RWPE2 (cell line): ENCODE measurements around the gene NPEPL1.

Source experiments
- ATAC-seq: fragments of 200-7000 bp; cut with Tn5 transposase; 3 replicates; pipeline ENCODE4 v1.9.1; 2021; ENCODE audit warnings: low read depth
- DNase-seq: peaks from one replicate; pipeline ENCODE4 v3.0.0-alpha.2; 2020; ENCODE audit warnings: low spot score
- H3K27ac ChIP-seq: fragments of 450-650 bp; 2 replicates; pipeline ENCODE4 v1.5.1; 2017; ENCODE audit warnings: mild to moderate bottlenecking; ENCODE audit not compliant: poor library complexity, severe bottlenecking
- H3K27me3 ChIP-seq: fragments of 250-450 bp; sonication (Bioruptor Pico); 2 replicates; pipeline ENCODE4 v1.5.1; 2021; ENCODE audit warnings: mild to moderate bottlenecking, moderate library complexity; ENCODE audit not compliant: insufficient read depth, poor library complexity, severe bottlenecking
- H3K36me3 ChIP-seq: fragments of 250-450 bp; sonication (Bioruptor Pico); 2 replicates; pipeline ENCODE4 v1.5.1; 2020; ENCODE audit warnings: low read depth, mild to moderate bottlenecking, moderate library complexity
- H3K4me1 ChIP-seq: fragments of 250-450 bp; sonication (Bioruptor Pico); 2 replicates; pipeline ENCODE4 v1.5.1; 2021; ENCODE audit warnings: mild to moderate bottlenecking, moderate library complexity; ENCODE audit not compliant: insufficient read depth, poor library complexity, severe bottlenecking
- H3K4me3 ChIP-seq: fragments of 250-450 bp; sonication (Bioruptor Pico); 2 replicates; pipeline ENCODE4 v1.5.1; 2021; ENCODE audit warnings: mild to moderate bottlenecking, moderate library complexity; ENCODE audit not compliant: severe bottlenecking
- H3K9me3 ChIP-seq: fragments of 250-450 bp; sonication (Bioruptor Pico); 2 replicates; pipeline ENCODE4 v1.5.1; 2021; ENCODE audit warnings: mild to moderate bottlenecking, moderate library complexity; ENCODE audit not compliant: severe bottlenecking
- TF ChIP-seq, protein P1 (sequence below): fragments of 450-650 bp; IDR thresholded peaks from one replicate; pipeline ENCODE4 v1.5.1; 2017; ENCODE audit warnings: mild to moderate bottlenecking, moderate library complexity; ENCODE audit not compliant: poor library complexity, severe bottlenecking

NPEPL1 gene

DNA sequence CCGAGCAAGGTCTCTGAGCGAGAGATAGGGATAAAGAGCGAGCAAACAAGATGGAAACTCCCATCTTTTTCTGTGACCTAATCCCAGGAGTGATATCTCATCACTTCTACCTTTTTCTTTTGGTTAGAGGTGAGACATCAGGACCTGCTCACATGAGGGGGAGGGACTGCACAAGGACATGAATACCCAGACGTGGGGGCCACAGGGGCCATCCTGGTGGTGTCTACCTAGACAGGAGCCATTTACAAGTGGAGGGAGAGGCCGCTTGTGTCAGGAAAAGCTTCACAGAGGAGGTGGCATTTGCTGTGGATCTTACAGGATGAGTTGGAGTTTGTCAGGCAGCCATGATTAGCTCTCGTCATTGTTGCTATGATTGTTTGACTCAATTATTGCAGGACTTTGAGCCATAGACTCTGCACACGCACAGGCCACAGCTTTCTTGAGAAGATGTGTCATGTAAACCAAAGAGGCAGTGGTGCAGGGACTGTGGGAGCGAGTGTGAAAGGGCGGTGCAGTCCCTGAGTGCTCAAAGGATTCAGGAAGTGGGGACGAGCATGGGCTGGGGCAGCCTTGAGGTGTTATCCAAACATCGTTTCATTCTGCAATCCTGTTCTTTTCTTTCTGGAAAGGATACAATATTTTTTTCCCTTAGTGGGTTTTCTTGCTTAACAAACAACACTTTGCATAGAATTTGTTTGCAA lies 7.7 kb downstream of the NPEPL1 start:
- no peak for ATAC-seq

DNA sequence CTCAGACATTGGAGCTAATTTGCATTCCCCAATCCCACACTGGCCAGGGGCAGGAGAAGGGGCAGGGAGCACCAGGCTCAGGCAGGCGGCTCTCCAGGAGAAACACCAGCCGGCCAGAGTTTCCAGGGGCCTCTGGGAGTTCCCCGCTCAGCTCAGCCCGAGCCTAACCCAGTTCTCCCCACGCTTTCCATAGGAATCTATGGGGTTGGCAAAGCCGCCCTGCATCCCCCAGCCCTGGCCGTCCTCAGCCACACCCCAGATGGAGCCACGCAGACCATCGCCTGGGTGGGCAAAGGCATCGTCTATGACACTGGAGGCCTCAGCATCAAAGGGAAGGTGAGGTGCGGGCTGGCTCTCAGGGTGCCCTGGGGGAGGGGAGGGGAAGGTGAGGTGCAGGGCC lies 8.2 kb downstream of the NPEPL1 start:
- Histone ChIP-seq H3K4me1 (no peaks in the 10 kb centered on the region), H3K9me3 (no peaks in the 10 kb centered on the region), H3K27ac (no peak overlapping the region), H3K4me3 (no peak overlapping the region), H3K27me3 (no peaks in the 10 kb centered on the region), H3K36me3 (peaks cover 38% of the 10 kb centered on the region)
- TF ChIP-seq, protein P1, sequence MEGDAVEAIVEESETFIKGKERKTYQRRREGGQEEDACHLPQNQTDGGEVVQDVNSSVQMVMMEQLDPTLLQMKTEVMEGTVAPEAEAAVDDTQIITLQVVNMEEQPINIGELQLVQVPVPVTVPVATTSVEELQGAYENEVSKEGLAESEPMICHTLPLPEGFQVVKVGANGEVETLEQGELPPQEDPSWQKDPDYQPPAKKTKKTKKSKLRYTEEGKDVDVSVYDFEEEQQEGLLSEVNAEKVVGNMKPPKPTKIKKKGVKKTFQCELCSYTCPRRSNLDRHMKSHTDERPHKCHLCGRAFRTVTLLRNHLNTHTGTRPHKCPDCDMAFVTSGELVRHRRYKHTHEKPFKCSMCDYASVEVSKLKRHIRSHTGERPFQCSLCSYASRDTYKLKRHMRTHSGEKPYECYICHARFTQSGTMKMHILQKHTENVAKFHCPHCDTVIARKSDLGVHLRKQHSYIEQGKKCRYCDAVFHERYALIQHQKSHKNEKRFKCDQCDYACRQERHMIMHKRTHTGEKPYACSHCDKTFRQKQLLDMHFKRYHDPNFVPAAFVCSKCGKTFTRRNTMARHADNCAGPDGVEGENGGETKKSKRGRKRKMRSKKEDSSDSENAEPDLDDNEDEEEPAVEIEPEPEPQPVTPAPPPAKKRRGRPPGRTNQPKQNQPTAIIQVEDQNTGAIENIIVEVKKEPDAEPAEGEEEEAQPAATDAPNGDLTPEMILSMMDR: no peak
- DNase-seq: peak; percentile 82
- no peak for ATAC-seq

More for the DNA sequence above, 7.7 kb downstream of the NPEPL1 start:
- no peaks in the 10 kb centered on the region for H3K9me3 ChIP-seq
- TF ChIP-seq, protein P1: no peak
- no peak overlapping the region for H3K4me3 ChIP-seq
- no peaks in the 10 kb centered on the region for H3K4me1 ChIP-seq
- H3K36me3 ChIP-seq: peaks cover 42% of the 10 kb centered on the region
- no peak overlapping the region for H3K27ac ChIP-seq
- H3K27me3 ChIP-seq: no peaks in the 10 kb centered on the region
- DNase-seq: peak; percentile 69

- H3K36me3 ChIP-seq: peaks cover 38% of the 10 kb centered on the region
- no peak overlapping the region for H3K27ac ChIP-seq
- peak; percentile 81 for DNase-seq
- no peaks in the 10 kb centered on the region for H3K27me3 ChIP-seq
- H3K4me3 ChIP-seq: no peak overlapping the region
- H3K9me3 ChIP-seq: no peaks in the 10 kb centered on the region
- TF ChIP-seq, protein P1: no peak
- H3K4me1 ChIP-seq: no peaks in the 10 kb centered on the region
- ATAC-seq: no peak
Observed at GRCh38 chr20:58701431-58702160, 9.0 kb downstream of the NPEPL1 start.

DNA sequence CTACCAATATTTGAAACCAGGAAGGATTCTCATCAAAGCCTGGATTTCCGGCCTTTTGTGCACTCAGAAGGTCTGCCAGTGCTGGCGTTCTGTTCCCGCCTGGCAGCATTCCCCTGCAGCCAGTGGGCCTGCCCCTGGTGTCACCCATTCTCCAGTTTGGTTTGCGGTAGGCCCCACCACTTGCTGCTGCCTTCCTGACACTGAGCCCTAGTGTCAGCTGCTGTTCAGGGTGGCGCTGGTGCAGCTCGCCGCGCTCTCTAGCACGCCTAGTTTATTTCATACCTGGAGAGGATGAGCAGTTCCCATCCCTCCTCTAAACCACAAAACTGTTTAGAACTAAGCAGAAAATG lies 9.5 kb downstream of the NPEPL1 start:
- Histone ChIP-seq H3K27me3 (no peaks in the 10 kb centered on the region), H3K27ac (no peak overlapping the region), H3K9me3 (no peaks in the 10 kb centered on the region), H3K4me3 (no peak overlapping the region), H3K36me3 (peaks cover 34% of the 10 kb centered on the region), H3K4me1 (no peaks in the 10 kb centered on the region)
- ATAC-seq: no peak
- TF ChIP-seq, protein P1: no peak
- peak; percentile 70 for DNase-seq
